Suprapubic skin (tissue), 4 donors: Measurements from ENCODE around the gene ADAMTSL2. TPM values are rescaled to one million over a fixed set of nuclear protein-coding genes. Genes with fewer than 3 reads are reported as not detected.

Experiments
- DNase-seq, 2 donors: peaks; one replicate each; pipeline ENCODE4 v3.0.0-alpha.2; 2019; ENCODE audit warnings: low spot score in 2 of 2
- H3K27ac ChIP-seq: fragments of 200-600 bp; sonication (generic); one replicate; pipeline ENCODE4 v1.5.1; 2019
- H3K27me3 ChIP-seq: fragments of 200-600 bp; sonication (generic); one replicate; pipeline ENCODE4 v1.5.1; 2019
- H3K36me3 ChIP-seq: fragments of 200-600 bp; sonication (generic); one replicate; pipeline ENCODE4 v1.5.1; 2019
- H3K4me1 ChIP-seq: fragments of 200-600 bp; sonication (generic); one replicate; pipeline ENCODE4 v1.5.1; 2019
- H3K4me3 ChIP-seq: fragments of 200-600 bp; sonication (generic); one replicate; pipeline ENCODE4 v1.5.1; 2019; ENCODE audit warnings: mild to moderate bottlenecking
- H3K9me3 ChIP-seq: fragments of 200-600 bp; sonication (generic); one replicate; pipeline ENCODE4 v1.5.1; 2019
- EP300 ChIP-seq: sonication (generic); formaldehyde crosslinking; IDR thresholded peaks from one replicate; pipeline ENCODE4 v1.6.1; 2017; ENCODE audit warnings: antibody characterized with exemption
- POLR2A ChIP-seq, 2 donors: fragments of 450-650 bp; IDR thresholded peaks; one replicate each; pipeline ENCODE4 v1.6.1; 2017; ENCODE audit warnings: antibody characterized with exemption in 2 of 2, mild to moderate bottlenecking in 2 of 2, moderate library complexity in 2 of 2
- POLR2AphosphoS5 ChIP-seq, 3 donors: sonication (generic); formaldehyde crosslinking; IDR thresholded peaks; one replicate each; pipeline ENCODE4 v1.6.1; 2017; ENCODE audit warnings: antibody characterized with exemption in 3 of 3
- WGBS: methylation state at CpG from one replicate; pipeline ENCODE4 v1.1.5; 2018; 5-methylcytosine and 5-hydroxymethylcytosine counted together
- total RNA-seq, 4 donors: library from RNA; depleted of rRNA; stranded (reverse); fragments of >200 nt; gene quantifications; one replicate each; pipeline ENCODE4 v1.1.0, GENCODE V29; 2016
- TF ChIP-seq, protein P1 (sequence below), 2 donors: fragments of 200-600 bp in 1 of 2; fragments of 450-650 bp in 1 of 2; sonication (generic) in 1 of 2; IDR thresholded peaks; one replicate each; pipeline ENCODE4 v1.5.1; 2016 to 2019; ENCODE audit warnings: antibody characterized with exemption in 2 of 2, mild to moderate bottlenecking in 1 of 2, moderate library complexity in 1 of 2

The ADAMTSL2 gene
- total RNA-seq, 4 donors from 2014 or later, result 0.16 to 0.85 (median 0.46) TPM

DNA sequence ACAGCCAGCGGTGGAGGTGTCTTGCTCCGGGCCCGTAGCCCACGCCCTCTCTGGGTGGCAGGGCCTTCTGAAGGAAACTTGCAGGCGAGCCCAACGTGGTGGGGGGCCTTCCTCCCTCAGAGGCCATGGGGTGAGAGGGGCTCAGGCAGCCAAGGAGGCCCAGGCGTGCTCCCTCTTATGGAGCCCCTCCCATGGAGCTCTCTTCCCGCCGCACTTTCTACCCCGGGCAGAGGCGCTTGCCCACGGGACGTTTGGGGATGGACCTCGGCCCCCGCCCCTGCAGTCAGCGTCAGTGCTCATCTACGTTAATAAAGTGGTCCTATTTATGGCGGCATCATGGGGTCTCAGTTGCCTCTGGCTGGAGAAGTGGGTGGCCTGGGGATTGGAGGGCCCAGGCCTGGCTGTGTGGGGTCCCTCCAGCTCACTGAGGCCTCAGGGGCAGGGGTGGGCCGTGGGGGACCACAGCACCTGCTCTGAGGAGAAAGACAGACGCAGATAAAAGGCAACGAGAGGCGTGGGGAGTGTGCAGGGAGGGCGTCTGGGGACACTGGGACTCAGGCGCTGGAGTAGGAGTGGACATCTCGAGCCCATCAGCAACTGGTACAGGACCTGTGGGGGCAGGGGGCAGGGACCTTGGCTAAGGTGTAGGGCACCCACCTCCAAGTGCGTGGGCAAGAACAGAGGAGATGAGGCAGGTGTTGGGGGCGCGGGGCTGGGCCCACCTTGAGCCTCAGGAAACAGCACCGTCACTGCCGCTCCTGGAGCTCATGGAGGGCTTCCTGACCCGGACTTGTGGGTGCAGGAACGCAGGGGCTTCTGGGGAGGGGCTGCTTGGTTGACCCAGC lies 40.9 kb downstream of the ADAMTSL2 start:
- TF ChIP-seq EP300 (no peak), POLR2AphosphoS5 (IDR thresholded peaks at IDR 0.05) (no peak), POLR2A (IDR thresholded peaks at IDR 0.05) (no peak)
- TF ChIP-seq, protein P1, sequence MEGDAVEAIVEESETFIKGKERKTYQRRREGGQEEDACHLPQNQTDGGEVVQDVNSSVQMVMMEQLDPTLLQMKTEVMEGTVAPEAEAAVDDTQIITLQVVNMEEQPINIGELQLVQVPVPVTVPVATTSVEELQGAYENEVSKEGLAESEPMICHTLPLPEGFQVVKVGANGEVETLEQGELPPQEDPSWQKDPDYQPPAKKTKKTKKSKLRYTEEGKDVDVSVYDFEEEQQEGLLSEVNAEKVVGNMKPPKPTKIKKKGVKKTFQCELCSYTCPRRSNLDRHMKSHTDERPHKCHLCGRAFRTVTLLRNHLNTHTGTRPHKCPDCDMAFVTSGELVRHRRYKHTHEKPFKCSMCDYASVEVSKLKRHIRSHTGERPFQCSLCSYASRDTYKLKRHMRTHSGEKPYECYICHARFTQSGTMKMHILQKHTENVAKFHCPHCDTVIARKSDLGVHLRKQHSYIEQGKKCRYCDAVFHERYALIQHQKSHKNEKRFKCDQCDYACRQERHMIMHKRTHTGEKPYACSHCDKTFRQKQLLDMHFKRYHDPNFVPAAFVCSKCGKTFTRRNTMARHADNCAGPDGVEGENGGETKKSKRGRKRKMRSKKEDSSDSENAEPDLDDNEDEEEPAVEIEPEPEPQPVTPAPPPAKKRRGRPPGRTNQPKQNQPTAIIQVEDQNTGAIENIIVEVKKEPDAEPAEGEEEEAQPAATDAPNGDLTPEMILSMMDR (IDR thresholded peaks at IDR 0.05), result no peak
- no peak for DNase-seq
- no peak overlapping the region for H3K27ac ChIP-seq
- H3K27me3 ChIP-seq, result peaks cover 69% of the 10 kb centered on the region
- no peaks in the 10 kb centered on the region for H3K9me3 ChIP-seq
- whole genome bisulfite sequencing, result 86% methylated on average over 21 of the region's 32 CpGs
- no peaks in the 10 kb centered on the region for H3K36me3 ChIP-seq
- H3K4me3 ChIP-seq, result no peak overlapping the region
- peaks cover 17% of the 10 kb centered on the region for H3K4me1 ChIP-seq

DNA sequence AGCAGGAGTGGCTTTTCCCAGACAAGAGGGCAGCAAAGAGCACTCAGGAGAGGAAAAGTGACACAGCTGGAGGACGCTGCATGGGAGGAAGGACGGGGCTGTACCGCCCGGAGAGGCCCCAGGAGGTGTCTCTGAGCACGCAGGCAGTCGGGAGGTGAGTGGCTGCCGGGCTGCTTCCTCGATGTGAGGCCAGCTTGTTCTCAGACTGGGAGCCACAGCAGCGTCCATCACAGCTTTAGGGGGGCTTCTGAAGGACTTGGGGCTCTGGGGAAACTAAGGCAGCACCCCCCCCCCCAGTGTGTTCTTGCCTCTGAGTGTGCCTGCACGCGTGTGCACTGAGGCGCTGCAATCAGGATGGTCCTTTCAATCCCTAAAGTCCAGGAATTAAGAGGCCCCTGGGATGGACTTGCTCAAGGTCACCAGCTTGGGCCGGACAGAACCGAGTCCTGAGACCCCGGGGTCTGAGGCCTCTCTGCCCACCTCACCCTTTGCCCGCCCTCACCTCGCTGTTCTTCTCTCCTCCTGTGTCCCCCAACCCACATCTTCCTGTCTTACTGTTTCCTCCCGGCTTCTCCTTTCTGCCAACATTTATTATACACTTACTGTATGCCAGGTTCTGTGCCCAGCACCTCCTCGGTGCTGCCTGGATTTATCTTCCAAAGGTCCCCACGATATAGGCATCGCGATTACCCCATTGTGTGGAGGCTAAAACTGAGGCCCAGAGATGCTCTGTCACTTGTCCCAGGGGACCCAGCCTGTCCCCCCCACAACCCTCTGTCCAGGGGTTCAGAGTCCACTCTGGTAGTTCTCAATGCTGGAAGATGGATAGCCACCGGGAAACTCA lies 41.7 kb downstream of the ADAMTSL2 start:
- no peak overlapping the region for H3K4me3 ChIP-seq
- H3K27me3 ChIP-seq, result peaks cover 63% of the 10 kb centered on the region
- WGBS, result 77% methylated on average over 20 of the region's 23 CpGs
- no peaks in the 10 kb centered on the region for H3K36me3 ChIP-seq
- no peaks in the 10 kb centered on the region for H3K9me3 ChIP-seq
- no peak overlapping the region for H3K27ac ChIP-seq
- DNase-seq, result no peak
- TF ChIP-seq, protein P1 (IDR thresholded peaks at IDR 0.05), result no peak
- TF ChIP-seq EP300 (no peak), POLR2A (IDR thresholded peaks at IDR 0.05) (no peak), POLR2AphosphoS5 (IDR thresholded peaks at IDR 0.05) (no peak)
- H3K4me1 ChIP-seq, result peaks cover 17% of the 10 kb centered on the region

DNA sequence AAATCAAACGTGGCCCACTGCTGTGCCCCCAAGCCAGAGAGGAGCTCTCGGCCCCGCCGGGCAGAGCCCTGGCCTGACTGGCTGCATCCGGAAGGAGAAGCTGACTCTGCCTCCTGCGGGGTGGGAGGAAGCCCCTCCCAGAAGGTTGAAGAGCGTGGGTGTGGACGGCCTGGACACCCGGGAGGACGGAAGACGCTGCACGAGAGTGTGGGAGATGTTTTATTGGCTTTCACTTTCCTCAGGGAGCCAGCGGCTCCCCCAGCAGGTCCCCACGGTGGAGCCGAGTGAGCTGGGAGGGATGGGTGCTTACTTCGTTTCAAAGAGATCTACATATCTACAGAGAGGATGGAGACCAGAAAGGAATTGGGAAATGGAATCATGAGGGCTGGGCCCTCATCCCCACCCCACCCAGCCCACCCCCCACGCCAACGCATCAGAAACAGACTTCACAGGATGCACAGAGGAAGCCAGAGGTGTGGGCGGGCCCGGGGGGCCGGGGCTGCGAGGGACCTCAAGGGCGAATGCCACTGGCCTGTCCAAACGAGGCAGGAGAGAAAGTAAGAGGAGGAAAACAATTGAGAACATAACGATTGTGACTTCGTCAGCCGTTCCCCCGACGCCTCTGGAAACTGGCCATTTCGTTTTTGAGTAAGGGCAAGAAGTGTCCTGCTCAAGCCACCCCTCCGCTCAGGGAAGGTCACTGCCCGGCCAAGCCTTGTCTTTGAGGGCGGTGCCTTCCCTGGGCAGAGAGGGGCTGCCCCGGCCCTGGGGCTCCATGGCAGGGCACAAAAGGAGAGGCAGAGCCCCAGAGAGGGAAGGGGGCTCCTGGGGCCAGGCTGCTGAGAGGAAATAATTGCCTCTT lies 42.6 kb downstream of the ADAMTSL2 start:
- H3K27me3 ChIP-seq, result peaks cover 58% of the 10 kb centered on the region
- no peak overlapping the region for H3K27ac ChIP-seq
- no peaks in the 10 kb centered on the region for H3K9me3 ChIP-seq
- peaks cover 17% of the 10 kb centered on the region for H3K4me1 ChIP-seq
- no peak overlapping the region for H3K4me3 ChIP-seq
- TF ChIP-seq POLR2A (IDR thresholded peaks at IDR 0.05) (no peak), EP300 (no peak), POLR2AphosphoS5 (IDR thresholded peaks at IDR 0.05) (no peak)
- TF ChIP-seq, protein P1 (IDR thresholded peaks at IDR 0.05), result no peak
- WGBS, result 41% methylated on average over 30 of the region's 34 CpGs
- DNase-seq, result no peak
- H3K36me3 ChIP-seq, result no peaks in the 10 kb centered on the region

DNA sequence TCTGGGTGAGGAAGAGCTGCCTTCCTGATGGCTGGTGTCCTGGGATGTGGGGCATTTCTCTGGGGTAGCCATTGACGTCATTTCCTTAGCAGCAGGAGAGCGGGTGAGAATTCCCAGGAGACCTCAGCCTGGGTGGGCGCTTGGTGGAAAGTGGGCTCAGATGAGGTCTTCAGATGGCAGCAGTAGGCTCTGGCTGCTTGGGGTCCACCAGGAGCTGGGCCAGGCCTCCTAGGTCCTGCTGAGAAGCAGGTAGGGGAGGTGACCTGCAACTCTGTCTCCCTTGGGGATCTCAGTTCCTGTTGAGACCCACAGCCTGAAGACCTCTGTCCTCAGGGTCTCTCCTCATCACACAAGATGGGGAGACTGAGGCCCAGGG lies 43.2 kb downstream of the ADAMTSL2 start:
- Histone ChIP-seq H3K4me3 (no peak overlapping the region), H3K4me1 (peaks cover 13% of the 10 kb centered on the region), H3K27me3 (peaks cover 60% of the 10 kb centered on the region), H3K36me3 (no peaks in the 10 kb centered on the region), H3K9me3 (no peaks in the 10 kb centered on the region), H3K27ac (no peak overlapping the region)
- no peak for DNase-seq
- TF ChIP-seq POLR2AphosphoS5 (IDR thresholded peaks at IDR 0.05), result no peak
- TF ChIP-seq POLR2A (IDR thresholded peaks at IDR 0.05), result no peak
- TF ChIP-seq EP300, result no peak
- TF ChIP-seq, protein P1 (IDR thresholded peaks at IDR 0.05), result no peak
- no CpG with 5 or more reads among the region's 3 CpGs for WGBS
